GM23338 (cell line): ENCODE results near the gene DDX21. TPM values are rescaled to one million over a fixed set of nuclear protein-coding genes. Genes with fewer than 3 reads are reported as not detected.
"Not testable (repeated sequence)": the region's sequence is repeated elsewhere in the genome, so short reads cannot be mapped to it uniquely, and the experiment has no call there.

ENCODE experiments used
- ATAC-seq: fragments of 200-7000 bp; cut with Tn5 transposase; 3 replicates; pipeline ENCODE4 v1.9.1; 2020
- DNase-seq: peaks from one replicate; pipeline ENCODE4 v3.0.0-alpha.2; 2015; ENCODE audit warnings: low spot score
- H2AFZ ChIP-seq: fragments of 200-600 bp; sonication (generic); 2 replicates; pipeline ENCODE4 v1.8.0; 2016; ENCODE audit warnings: antibody characterized with exemption, mild to moderate bottlenecking, moderate library complexity
- H3F3A ChIP-seq: fragments of 200-600 bp; sonication (generic); replicated peaks from 2 replicates; pipeline ENCODE4 v1.8.0; 2017; ENCODE audit warnings: antibody characterized with exemption, mixed run types, low read depth
- H3K27ac ChIP-seq: fragments of 200-600 bp; sonication (generic); 2 replicates; pipeline ENCODE4 v1.6.1; 2016; ENCODE audit warnings: low read depth
- H3K27me3 ChIP-seq: fragments of 200-600 bp; sonication (generic); 2 replicates; pipeline ENCODE4 v1.8.0; 2016; ENCODE audit warnings: mild to moderate bottlenecking, mixed run types, moderate library complexity; ENCODE audit not compliant: insufficient read depth
- H3K36me3 ChIP-seq: fragments of 200-600 bp; sonication (generic); 2 replicates; pipeline ENCODE4 v1.8.0; 2016; ENCODE audit warnings: mild to moderate bottlenecking; ENCODE audit not compliant: insufficient read depth
- H3K4me1 ChIP-seq: fragments of 200-600 bp; sonication (generic); 2 replicates; pipeline ENCODE4 v1.8.0; 2016; ENCODE audit warnings: mild to moderate bottlenecking, moderate library complexity; ENCODE audit not compliant: insufficient read depth
- H3K4me2 ChIP-seq: fragments of 200-600 bp; sonication (generic); 2 replicates; pipeline ENCODE4 v1.7.1; 2017; ENCODE audit warnings: mixed run types
- H3K4me3 ChIP-seq: fragments of 200-600 bp; sonication (generic); 2 replicates; pipeline ENCODE4 v1.6.1; 2016; ENCODE audit warnings: mixed run types
- H3K79me2 ChIP-seq: fragments of 200-600 bp; sonication (generic); replicated peaks from 2 replicates; pipeline ENCODE4 v1.8.0; 2017; ENCODE audit warnings: mild to moderate bottlenecking; ENCODE audit not compliant: insufficient read depth
- H3K9me2 ChIP-seq: fragments of 200-600 bp; sonication (generic); 2 replicates; pipeline ENCODE4 v1.8.0; 2017; ENCODE audit not compliant: insufficient read depth
- H4K20me1 ChIP-seq: fragments of 200-600 bp; sonication (generic); replicated peaks from 2 replicates; pipeline ENCODE4 v1.8.0; 2017; ENCODE audit warnings: mild to moderate bottlenecking; ENCODE audit not compliant: insufficient read depth
- H3K27ac Mint-ChIP-seq: 2 replicates; pipeline ENCODE4 v1.8.0; 2020; ENCODE audit warnings: inconsistent platforms, mild to moderate bottlenecking, moderate library complexity, mixed read lengths
- H3K27me3 Mint-ChIP-seq: 3 replicates; pipeline ENCODE4 v1.8.0; 2022; ENCODE audit warnings: low read depth, mild to moderate bottlenecking, moderate library complexity, mixed read lengths, inconsistent platforms; ENCODE audit not compliant: insufficient read depth, poor library complexity
- H3K36me3 Mint-ChIP-seq: 3 replicates; pipeline ENCODE4 v1.8.0; 2021; ENCODE audit warnings: low read depth, mild to moderate bottlenecking, inconsistent platforms, moderate library complexity, mixed read lengths
- H3K4me1 Mint-ChIP-seq: 3 replicates; pipeline ENCODE4 v1.8.0; 2020; ENCODE audit warnings: mild to moderate bottlenecking, inconsistent platforms, mixed read lengths
- H3K4me3 Mint-ChIP-seq: 3 replicates; pipeline ENCODE4 v1.8.0; 2021; ENCODE audit warnings: moderate library complexity, mild to moderate bottlenecking, inconsistent platforms, mixed read lengths
- H3K9me3 Mint-ChIP-seq: 3 replicates; pipeline ENCODE4 v1.8.0; 2020; ENCODE audit warnings: moderate library complexity, mild to moderate bottlenecking, inconsistent platforms, mixed read lengths
- CREB1 ChIP-seq: fragments of 250-450 bp; sonication (Bioruptor Pico); IDR thresholded peaks from 2 replicates; pipeline ENCODE4 v1.5.0; 2020; ENCODE audit warnings: low read depth, mild to moderate bottlenecking, moderate library complexity
- CTCF ChIP-seq, 2 experiments: fragments of 200-600 bp in 1 of 2; sonication (generic) in 1 of 2; conservative IDR thresholded peaks; 2 replicates each; pipeline versions ENCODE4 v1.5.1 to v1.6.1; 2016 to 2017; ENCODE audit warnings: antibody characterized with exemption in 2 of 2, low read depth in 2 of 2, mild to moderate bottlenecking in 2 of 2, moderate library complexity in 1 of 2
- EZH2phosphoT487 ChIP-seq: fragments of 200-600 bp; sonication (generic); IDR thresholded peaks from one replicate; pipeline ENCODE4 v1.8.1; 2018; ENCODE audit warnings: antibody characterized with exemption; ENCODE audit not compliant: unreplicated experiment
- JUNB ChIP-seq: IDR thresholded peaks from one replicate; pipeline ENCODE4 v1.6.1; 2016; ENCODE audit warnings: antibody characterized with exemption; ENCODE audit not compliant: unreplicated experiment
- STAT1 ChIP-seq: IDR thresholded peaks from one replicate; pipeline ENCODE4 v1.6.1; 2016; ENCODE audit warnings: antibody characterized with exemption; ENCODE audit not compliant: unreplicated experiment
- ZNF331 ChIP-seq: fragments of 250-450 bp; sonication (Bioruptor Pico); IDR thresholded peaks from 2 replicates; pipeline ENCODE4 v1.5.0; 2020; ENCODE audit warnings: low read depth, mild to moderate bottlenecking, moderate library complexity
- polyA plus RNA-seq: library from polyadenylated mRNA; unstranded; fragments of >200 nt; fragmentation: Nextera tagmentation; extraction: Ambion mirVana; gene quantifications from 2 replicates; pipeline ENCODE4 v1.2.1, GENCODE V29; 2016
- total RNA-seq: library from RNA; depleted of rRNA; stranded (reverse); fragments of >200 nt; shearing (Covaris generic); gene quantifications from 2 replicates; pipeline ENCODE4 v1.2.3, GENCODE V29; 2014
- TF ChIP-seq, protein P1 (sequence below): IDR thresholded peaks from 2 replicates; pipeline ENCODE4 v1.6.1; 2016; ENCODE audit warnings: antibody characterized with exemption
- TF ChIP-seq, protein P2 (sequence below): fragments of 250-450 bp; sonication (Bioruptor Pico); IDR thresholded peaks from 2 replicates; pipeline ENCODE4 v1.5.0; 2020; ENCODE audit warnings: mild to moderate bottlenecking, moderate library complexity

DDX21 gene
- total and polyA plus RNA-seq, 2 experiments from 2014 or later: 138 to 209 TPM

- no peak for ATAC-seq
- Histone ChIP-seq H3F3A (0 out of 2 replicates have a peak, but pooled peaks cover 4% of the 10 kb centered on the region), H3K79me2 (no peaks in the 10 kb centered on the region), H3K27ac (no peak overlapping the region), H3K4me2 (no peak overlapping the region), H3K36me3 (peaks cover 23% of the 10 kb centered on the region), H3K4me1 (no peaks in the 10 kb centered on the region), H3K9me2 (no peaks in the 10 kb centered on the region), H3K27me3 (no peaks in the 10 kb centered on the region), H4K20me1 (no peaks in the 10 kb centered on the region; the same call in 1 of the 2 replicates), H3K4me3 (no peak overlapping the region), H2AFZ (no peak overlapping the region)
- no peaks in the 10 kb centered on the region for H3K9me3 Mint-ChIP-seq
- DNase-seq: no peak
- peaks cover 44% of the 10 kb centered on the region for H3K36me3 Mint-ChIP-seq
- TF ChIP-seq ZNF331 (CRISPR knock-in tag) (no peak), STAT1 (no peak), JUNB (no peak), CREB1 (CRISPR knock-in tag) (no peak), EZH2phosphoT487 (no peak), CTCF (conservative IDR thresholded peaks at IDR 0.05; ENCODE audit: low read depth in 2 of 2) (no peak)
- TF ChIP-seq, protein P1, sequence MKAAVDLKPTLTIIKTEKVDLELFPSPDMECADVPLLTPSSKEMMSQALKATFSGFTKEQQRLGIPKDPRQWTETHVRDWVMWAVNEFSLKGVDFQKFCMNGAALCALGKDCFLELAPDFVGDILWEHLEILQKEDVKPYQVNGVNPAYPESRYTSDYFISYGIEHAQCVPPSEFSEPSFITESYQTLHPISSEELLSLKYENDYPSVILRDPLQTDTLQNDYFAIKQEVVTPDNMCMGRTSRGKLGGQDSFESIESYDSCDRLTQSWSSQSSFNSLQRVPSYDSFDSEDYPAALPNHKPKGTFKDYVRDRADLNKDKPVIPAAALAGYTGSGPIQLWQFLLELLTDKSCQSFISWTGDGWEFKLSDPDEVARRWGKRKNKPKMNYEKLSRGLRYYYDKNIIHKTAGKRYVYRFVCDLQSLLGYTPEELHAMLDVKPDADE: no peak
- TF ChIP-seq, protein P2, sequence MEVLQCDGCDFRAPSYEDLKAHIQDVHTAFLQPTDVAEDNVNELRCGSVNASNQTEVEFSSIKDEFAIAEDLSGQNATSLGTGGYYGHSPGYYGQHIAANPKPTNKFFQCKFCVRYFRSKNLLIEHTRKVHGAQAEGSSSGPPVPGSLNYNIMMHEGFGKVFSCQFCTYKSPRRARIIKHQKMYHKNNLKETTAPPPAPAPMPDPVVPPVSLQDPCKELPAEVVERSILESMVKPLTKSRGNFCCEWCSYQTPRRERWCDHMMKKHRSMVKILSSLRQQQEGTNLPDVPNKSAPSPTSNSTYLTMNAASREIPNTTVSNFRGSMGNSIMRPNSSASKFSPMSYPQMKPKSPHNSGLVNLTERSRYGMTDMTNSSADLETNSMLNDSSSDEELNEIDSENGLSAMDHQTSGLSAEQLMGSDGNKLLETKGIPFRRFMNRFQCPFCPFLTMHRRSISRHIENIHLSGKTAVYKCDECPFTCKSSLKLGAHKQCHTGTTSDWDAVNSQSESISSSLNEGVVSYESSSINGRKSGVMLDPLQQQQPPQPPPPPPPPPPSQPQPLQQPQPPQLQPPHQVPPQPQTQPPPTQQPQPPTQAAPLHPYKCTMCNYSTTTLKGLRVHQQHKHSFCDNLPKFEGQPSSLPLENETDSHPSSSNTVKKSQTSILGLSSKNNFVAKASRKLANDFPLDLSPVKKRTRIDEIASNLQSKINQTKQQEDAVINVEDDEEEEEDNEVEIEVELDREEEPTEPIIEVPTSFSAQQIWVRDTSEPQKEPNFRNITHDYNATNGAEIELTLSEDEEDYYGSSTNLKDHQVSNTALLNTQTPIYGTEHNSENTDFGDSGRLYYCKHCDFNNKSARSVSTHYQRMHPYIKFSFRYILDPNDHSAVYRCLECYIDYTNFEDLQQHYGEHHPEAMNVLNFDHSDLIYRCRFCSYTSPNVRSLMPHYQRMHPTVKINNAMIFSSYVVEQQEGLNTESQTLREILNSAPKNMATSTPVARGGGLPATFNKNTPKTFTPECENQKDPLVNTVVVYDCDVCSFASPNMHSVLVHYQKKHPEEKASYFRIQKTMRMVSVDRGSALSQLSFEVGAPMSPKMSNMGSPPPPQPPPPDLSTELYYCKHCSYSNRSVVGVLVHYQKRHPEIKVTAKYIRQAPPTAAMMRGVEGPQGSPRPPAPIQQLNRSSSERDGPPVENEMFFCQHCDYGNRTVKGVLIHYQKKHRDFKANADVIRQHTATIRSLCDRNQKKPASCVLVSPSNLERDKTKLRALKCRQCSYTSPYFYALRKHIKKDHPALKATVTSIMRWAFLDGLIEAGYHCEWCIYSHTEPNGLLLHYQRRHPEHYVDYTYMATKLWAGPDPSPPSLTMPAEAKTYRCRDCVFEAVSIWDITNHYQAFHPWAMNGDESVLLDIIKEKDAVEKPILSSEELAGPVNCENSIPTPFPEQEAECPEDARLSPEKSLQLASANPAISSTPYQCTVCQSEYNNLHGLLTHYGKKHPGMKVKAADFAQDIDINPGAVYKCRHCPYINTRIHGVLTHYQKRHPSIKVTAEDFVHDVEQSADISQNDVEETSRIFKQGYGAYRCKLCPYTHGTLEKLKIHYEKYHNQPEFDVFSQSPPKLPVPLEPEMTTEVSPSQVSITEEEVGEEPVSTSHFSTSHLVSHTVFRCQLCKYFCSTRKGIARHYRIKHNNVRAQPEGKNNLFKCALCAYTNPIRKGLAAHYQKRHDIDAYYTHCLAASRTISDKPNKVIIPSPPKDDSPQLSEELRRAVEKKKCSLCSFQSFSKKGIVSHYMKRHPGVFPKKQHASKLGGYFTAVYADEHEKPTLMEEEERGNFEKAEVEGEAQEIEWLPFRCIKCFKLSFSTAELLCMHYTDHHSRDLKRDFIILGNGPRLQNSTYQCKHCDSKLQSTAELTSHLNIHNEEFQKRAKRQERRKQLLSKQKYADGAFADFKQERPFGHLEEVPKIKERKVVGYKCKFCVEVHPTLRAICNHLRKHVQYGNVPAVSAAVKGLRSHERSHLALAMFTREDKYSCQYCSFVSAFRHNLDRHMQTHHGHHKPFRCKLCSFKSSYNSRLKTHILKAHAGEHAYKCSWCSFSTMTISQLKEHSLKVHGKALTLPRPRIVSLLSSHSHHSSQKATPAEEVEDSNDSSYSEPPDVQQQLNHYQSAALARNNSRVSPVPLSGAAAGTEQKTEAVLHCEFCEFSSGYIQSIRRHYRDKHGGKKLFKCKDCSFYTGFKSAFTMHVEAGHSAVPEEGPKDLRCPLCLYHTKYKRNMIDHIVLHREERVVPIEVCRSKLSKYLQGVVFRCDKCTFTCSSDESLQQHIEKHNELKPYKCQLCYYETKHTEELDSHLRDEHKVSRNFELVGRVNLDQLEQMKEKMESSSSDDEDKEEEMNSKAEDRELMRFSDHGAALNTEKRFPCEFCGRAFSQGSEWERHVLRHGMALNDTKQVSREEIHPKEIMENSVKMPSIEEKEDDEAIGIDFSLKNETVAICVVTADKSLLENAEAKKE (CRISPR knock-in tag): no peak
- no peak overlapping the region for H3K27ac Mint-ChIP-seq
- H3K27me3 Mint-ChIP-seq: no peaks in the 10 kb centered on the region
- no peaks in the 10 kb centered on the region for H3K4me1 Mint-ChIP-seq
- H3K4me3 Mint-ChIP-seq: no peak overlapping the region
Observed at GRCh38 chr10:68938884-68939283, 17.1 kb upstream of the DDX21 start.

DNA sequence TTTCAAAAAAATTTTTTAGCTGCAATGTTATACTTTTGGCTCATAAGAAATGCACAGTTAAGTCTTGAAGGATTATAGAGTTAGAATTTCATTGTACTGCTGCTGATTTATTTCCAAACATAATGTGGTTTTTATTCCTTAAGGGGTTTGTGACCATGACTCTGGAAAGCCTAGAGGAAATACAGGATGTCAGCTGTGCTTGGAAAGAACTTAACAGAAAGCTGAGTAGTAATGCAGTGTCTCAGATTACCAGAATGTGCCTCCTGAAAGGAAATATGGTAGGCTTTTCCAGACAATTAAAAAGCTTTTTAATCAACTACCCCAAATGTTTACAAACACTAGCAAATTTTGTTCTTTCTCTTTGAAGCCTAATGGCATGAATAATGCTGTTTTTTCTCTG lies 15.1 kb upstream of the DDX21 start:
- peaks cover 37% of the 10 kb centered on the region for H3K36me3 Mint-ChIP-seq
- H3K36me3 ChIP-seq: peaks cover 18% of the 10 kb centered on the region
- not testable (repeated sequence) for H3K4me1 Mint-ChIP-seq

More for the DNA sequence above, 15.1 kb upstream of the DDX21 start:
- H3K9me3 Mint-ChIP-seq, H3K27me3 ChIP-seq, H3K4me1 ChIP-seq, H3K4me3 Mint-ChIP-seq, H3K9me2 ChIP-seq, DNase-seq, H3K4me2 ChIP-seq, ATAC-seq, H2AFZ ChIP-seq, H3K27ac Mint-ChIP-seq, H3K27me3 Mint-ChIP-seq, H3F3A ChIP-seq, H3K4me3 ChIP-seq, H3K79me2 ChIP-seq, H3K27ac ChIP-seq, H4K20me1 ChIP-seq: not testable (repeated sequence)
